Skeletal muscle tissue (tissue), 4 donors: ENCODE data around the gene TTLL11. TPM values are rescaled to one million over a fixed set of nuclear protein-coding genes. Genes with fewer than 3 reads are reported as not detected.

Experiments
- H3K27ac ChIP-seq: one replicate; pipeline ENCODE4 v1.7.0; 2013; ENCODE audit warnings: mild to moderate bottlenecking, low read depth, low read length, inconsistent platforms
- H3K27me3 ChIP-seq, 3 donors: one replicate each; pipeline ENCODE4 v1.7.0; 2013; ENCODE audit warnings: low read length in 3 of 3; ENCODE audit not compliant: control insufficient read depth in 3 of 3, insufficient read depth in 3 of 3
- H3K36me3 ChIP-seq, 3 donors: one replicate each; pipeline ENCODE4 v1.7.0; 2013; ENCODE audit warnings: low read length in 3 of 3; ENCODE audit not compliant: control insufficient read depth in 3 of 3, insufficient read depth in 3 of 3
- H3K4me1 ChIP-seq, 3 donors: one replicate each; pipeline ENCODE4 v1.7.0; 2013; ENCODE audit warnings: low read length in 3 of 3, mild to moderate bottlenecking in 3 of 3; ENCODE audit not compliant: control insufficient read depth in 3 of 3, insufficient read depth in 3 of 3
- H3K4me3 ChIP-seq, 3 donors: one replicate each; pipeline ENCODE4 v1.7.0; 2013; ENCODE audit warnings: low read length in 3 of 3
- H3K9ac ChIP-seq, 3 donors: one replicate each; pipeline ENCODE4 v1.7.0; 2013; ENCODE audit warnings: low read length in 3 of 3, mild to moderate bottlenecking in 3 of 3, moderate library complexity in 2 of 3, low read depth in 1 of 3
- H3K9me3 ChIP-seq, 3 donors: one replicate each; pipeline ENCODE4 v1.7.0; 2013; ENCODE audit warnings: low read length in 3 of 3; ENCODE audit not compliant: control insufficient read depth in 3 of 3
- total RNA-seq: library from RNA; depleted of rRNA; stranded (reverse); fragments of >200 nt; gene quantifications from one replicate; pipeline ENCODE4 v1.2.3, GENCODE V29; 2014
- donor health status: Osteomylitis.

The TTLL11 gene
- total RNA-seq, 1 donor from 2014 or later = 13.0 TPM

DNA sequence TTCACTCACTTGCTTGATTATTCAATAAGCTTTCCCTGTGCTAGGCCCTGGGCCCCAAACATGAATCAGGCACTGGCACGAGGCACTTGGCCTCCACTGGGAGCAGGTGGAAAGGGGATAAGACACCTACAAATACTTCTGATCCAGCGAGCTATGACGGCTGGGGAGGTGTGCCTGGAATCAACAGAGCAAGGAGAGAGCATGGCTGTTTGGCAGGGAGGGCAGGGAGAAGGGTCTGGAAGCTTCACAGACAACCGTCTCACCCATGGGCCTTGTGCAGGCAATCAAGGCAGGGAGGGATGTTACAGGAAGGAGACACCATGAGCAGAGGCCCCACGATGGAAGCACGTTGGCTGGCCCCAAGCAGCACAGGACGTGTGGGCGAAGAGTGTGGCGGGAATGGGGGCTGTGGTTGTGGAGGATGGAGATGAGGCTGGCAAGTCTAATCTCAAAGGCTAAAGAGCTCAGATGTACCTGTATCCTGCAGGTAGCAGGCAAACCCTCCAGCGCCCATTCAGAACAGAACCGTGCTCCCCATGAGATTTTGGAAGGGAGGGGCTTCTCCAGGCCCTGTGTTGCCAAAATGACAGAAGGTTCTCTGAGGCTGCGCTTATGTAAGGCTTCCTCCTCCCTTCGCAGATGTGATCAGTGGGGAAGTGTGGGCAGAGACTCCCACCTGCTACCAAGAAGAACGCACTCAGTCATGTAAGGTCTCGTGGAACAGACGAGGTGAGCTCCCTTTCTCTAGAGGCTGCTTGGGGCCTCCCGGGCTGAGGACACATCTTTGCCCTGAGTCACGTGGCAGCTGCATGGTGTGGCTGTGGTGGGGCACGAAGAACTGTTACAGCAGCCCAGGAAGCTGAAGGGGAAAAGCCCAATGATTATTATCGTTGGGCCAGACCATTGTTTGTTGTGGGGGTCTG, 252.0 kb downstream of the TTLL11 start:
- no peak overlapping the region for H3K9ac ChIP-seq
- no peak overlapping the region for H3K27ac ChIP-seq
- H3K4me1 ChIP-seq = peaks cover 0 to 3% (median 0%) of the 10 kb centered on the region in 3 donors
- no peak overlapping the region for H3K4me3 ChIP-seq
- H3K27me3 ChIP-seq = no peaks in the 10 kb centered on the region
- H3K36me3 ChIP-seq = peaks cover 0 to 6% (median 5%) of the 10 kb centered on the region in 3 donors
- no peaks in the 10 kb centered on the region for H3K9me3 ChIP-seq

DNA sequence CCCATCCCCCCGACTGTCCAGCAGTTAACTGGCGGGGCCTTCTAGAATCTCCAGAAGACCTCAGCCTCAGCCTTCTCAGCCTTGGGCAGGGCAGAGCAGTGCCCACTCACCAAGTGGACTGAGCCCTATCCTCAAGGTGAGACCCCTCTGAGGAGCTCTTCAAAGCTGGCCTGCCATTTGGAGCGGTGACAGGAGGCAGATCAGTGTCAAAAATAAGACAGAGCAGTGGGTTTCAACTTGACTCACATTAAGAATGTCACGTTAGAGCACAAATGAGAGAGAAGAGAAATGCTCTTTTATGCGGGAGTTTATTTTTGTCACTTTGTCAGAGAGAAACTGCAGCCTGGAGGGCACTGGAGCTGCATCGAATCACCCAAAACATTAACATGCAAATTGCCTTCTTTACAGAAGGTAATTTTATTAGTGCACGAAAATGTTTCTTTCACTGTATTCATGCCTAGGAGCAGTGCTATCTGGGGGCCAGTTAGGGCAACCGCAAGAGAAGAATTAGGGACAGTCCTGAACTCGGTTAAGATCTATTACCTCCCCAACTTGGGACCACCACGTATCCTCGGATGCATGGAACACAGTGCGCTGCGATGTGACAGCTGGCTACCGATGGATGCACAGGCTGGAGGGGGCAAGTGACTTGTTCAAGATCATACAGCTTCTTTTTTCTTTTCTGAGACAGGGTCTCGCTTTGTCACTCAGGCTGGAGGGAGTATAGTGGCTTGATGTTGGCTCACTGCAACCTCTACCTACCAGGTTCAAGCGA, 253.2 kb downstream of the TTLL11 start:
- Histone ChIP-seq H3K9me3 (no peaks in the 10 kb centered on the region), H3K27me3 (no peaks in the 10 kb centered on the region), H3K27ac (no peak overlapping the region), H3K4me1 (peaks cover 0 to 3% (median 0%) of the 10 kb centered on the region in 3 donors), H3K36me3 (peaks cover 0 to 6% (median 6%) of the 10 kb centered on the region in 3 donors), H3K9ac (no peak overlapping the region), H3K4me3 (no peak overlapping the region)

DNA sequence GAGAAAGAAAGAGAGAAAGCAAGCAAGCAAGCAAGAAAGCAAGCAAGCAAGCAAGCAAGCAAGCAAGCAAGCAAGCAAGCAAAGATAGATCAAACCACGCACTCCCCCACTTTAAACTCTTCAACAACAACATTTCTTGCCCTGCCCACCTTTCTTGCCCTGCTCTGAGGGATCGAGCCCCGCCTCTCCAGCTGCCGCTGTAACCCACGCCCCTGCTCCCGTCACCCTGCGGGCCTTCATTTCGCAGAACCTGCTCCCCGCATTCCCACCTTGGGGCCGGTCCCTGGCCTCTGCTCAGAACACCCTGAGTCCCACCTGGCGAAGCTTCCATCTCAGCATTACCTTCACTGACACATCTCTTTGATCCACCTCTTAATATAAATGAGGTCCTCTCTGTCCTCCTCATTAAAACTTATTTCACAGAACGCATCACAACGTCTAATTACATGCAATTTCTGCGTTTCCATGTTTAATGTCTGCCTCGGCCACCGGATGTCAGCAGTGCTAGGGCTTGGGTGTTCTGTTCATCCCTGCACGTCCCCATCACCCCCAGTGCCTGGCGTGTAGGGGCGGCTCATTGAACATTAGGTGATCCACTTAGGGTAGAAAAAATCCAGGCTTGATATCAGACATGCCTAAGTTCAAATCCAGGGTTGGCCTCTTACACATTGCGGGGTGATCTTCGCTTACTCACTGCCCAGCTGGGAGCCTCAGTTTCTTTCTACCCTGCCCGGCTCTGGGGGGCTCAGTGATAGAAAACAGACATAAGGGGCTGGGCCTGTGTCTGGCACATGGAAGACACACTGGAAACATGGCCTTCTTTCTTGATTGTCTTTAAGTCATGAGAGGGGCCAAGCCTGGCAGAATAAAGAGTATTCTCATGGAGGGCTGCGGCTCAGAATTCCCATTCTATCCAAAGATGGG, 254.1 kb downstream of the TTLL11 start:
- H3K4me1 ChIP-seq = peaks cover 0 to 3% (median 0%) of the 10 kb centered on the region in 3 donors
- H3K36me3 ChIP-seq = peaks cover 0 to 6% (median 6%) of the 10 kb centered on the region in 3 donors
- no peak overlapping the region for H3K27ac ChIP-seq
- H3K4me3 ChIP-seq = no peak overlapping the region
- no peaks in the 10 kb centered on the region for H3K9me3 ChIP-seq
- no peak overlapping the region for H3K9ac ChIP-seq
- no peaks in the 10 kb centered on the region for H3K27me3 ChIP-seq

DNA sequence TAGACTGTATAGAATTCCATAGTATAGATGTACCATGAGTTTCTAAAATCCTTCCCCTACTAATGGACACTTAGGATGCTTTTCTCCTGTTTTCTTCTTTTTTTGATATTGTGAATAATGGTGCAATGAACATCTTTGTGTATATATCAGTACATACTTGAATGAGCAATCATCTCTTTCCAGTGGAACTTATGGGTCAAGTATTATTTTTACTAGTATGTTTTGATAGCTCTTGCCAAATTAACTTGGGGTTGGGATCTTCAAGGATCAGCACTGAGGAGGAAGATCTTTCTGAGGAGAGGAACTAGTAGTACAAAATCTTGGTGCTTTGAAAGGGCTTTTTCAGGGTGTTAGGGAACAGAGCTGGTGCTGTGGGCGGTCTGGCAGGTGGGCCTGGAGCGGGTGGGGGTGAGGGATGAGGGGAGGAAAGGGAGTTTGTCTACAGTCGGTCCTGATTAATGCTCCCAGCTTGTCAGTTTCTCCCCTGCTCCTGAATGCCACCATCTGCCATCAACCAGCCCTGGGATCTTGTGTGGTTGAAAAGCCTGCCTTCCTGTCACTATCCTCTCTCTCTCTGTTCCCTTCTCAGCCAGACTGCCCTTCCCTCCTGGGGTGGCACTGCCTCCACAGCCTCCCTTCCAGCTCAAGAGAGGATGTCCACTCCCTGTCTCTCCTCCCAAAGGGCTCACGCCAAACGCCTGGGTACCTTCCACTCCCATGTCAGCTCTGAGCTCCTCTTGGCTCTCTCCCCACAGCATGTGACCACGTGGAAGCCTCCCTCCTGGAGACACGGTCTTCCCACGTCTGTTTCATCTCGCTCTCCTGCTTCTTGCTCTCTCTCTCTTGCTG, 255.8 kb downstream of the TTLL11 start:
- Histone ChIP-seq H3K27me3 (no peaks in the 10 kb centered on the region), H3K9ac (peak overlapping the region in 1 of 3 donors; percentile 8), H3K36me3 (peaks cover 0 to 6% (median 6%) of the 10 kb centered on the region in 3 donors), H3K4me3 (no peak overlapping the region), H3K9me3 (no peaks in the 10 kb centered on the region), H3K27ac (no peak overlapping the region), H3K4me1 (no peaks in the 10 kb centered on the region)

DNA sequence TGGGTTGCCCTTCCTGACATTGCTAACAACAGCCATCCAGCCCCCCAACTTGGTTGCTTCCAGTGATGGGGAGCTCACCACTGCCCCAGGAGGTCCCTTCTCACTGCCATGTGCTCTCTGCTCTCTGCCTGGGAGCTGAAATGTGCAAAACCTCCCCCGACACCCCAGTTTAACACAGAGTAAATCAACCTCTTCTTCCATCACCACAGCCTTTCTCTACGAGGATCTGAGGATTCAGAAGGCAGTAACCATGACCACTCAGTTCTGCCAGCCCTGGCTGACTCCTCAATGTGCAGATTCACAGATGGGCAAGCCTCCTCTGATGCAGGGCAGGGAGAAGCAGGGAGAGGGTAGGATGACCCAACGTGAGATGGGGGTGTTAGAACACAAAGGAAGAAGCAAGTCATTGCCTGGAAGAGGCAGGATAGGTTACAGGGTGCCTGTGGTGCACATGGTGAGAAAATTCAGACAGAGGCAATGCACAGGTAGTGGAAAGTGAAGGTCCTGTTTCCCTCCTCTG, 256.7 kb downstream of the TTLL11 start:
- H3K36me3 ChIP-seq = peaks cover 0 to 6% (median 6%) of the 10 kb centered on the region in 3 donors
- no peaks in the 10 kb centered on the region for H3K9me3 ChIP-seq
- H3K27me3 ChIP-seq = no peaks in the 10 kb centered on the region
- H3K4me1 ChIP-seq = no peaks in the 10 kb centered on the region
- no peak overlapping the region for H3K27ac ChIP-seq
- no peak overlapping the region for H3K4me3 ChIP-seq
- H3K9ac ChIP-seq = no peak overlapping the region

DNA sequence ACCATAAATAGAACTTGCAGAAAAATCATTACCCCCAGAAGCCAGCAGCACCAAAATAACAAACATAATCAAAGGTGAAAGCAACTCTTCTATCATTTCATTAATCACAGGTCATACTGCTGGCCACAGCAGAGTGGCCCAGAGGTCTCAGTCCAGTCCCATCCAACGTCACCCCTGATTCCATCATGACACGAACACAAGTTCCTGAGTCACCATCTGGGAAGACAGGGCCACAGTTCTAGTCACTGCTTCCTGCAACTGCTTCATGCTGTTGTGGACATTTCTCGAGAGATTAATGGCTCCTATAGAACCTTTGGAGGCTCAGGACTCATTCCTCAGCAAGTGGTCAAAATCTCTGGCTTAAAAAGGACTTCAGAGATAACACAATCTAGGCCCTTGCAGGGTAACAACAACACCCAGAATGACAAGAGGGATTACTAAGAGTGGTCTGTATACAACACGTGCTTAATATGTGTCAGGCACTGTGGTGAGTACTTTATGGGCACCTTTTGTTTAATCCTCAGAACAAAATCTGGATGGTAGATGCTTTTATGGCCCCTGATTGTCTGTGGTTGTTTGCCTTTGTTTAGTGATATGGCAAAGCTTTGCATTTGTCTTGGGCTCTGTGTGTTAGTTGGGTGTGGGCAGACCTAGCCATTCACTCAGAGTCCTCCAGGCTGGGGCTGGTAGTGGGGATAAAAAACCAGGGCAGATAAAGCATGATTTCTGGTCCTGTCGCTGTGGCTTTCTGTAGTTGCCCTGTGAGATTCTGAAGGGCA, 257.3 kb downstream of the TTLL11 start:
- H3K27me3 ChIP-seq = no peaks in the 10 kb centered on the region
- H3K4me1 ChIP-seq = no peaks in the 10 kb centered on the region
- H3K4me3 ChIP-seq = no peak overlapping the region

DNA sequence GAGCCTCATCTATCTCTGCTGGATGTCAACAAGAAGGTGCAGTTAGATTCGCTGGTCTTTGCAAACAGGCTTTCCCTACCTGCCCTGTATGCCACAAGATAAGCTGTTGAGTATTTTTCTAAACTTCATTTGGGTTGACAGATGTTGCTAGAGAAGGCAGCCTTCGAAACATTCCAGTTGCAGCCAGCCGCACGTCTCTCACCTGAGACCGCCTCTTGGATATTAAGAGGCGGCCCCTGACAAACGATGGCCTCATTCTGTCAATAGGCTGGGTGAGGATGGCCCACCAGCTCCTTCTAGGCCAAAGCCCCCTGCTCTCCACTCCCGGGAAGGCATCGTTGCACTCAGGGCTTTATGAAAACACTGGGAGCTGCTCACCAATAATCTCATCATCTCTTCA, 260.0 kb downstream of the TTLL11 start:
- Histone ChIP-seq H3K4me1 (no peaks in the 10 kb centered on the region), H3K36me3 (peaks cover 0 to 3% (median 0%) of the 10 kb centered on the region in 3 donors), H3K4me3 (no peak overlapping the region), H3K9me3 (no peaks in the 10 kb centered on the region), H3K27ac (no peak overlapping the region), H3K9ac (no peak overlapping the region), H3K27me3 (no peaks in the 10 kb centered on the region)

More for the DNA sequence above, 257.3 kb downstream of the TTLL11 start:
- Histone ChIP-seq H3K36me3 (peaks cover 0 to 4% (median 0%) of the 10 kb centered on the region in 3 donors), H3K27ac (no peak overlapping the region), H3K9ac (no peak overlapping the region), H3K9me3 (no peaks in the 10 kb centered on the region)

DNA sequence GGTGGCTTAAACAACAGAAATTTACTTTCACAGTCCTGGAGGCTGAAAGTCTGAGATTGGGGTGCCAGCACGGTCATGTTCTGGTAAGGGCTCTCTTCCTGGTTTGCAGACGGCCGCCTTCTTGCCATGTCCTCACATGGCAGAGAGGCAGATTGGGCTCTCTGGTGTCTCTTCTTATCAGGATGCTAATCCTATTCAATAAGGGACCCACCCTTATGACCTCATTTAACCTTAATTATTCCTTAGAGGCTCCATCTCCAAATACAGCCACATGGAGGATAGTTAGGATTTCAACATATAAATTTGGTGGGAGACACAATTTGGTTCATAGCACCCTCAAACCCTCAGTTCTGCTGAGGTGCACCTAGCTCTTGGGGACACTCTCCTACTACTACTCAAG, 261.2 kb downstream of the TTLL11 start:
- no peaks in the 10 kb centered on the region for H3K27me3 ChIP-seq
- no peaks in the 10 kb centered on the region for H3K9me3 ChIP-seq
- peaks cover 0 to 2% (median 0%) of the 10 kb centered on the region in 3 donors for H3K36me3 ChIP-seq
- H3K4me1 ChIP-seq = no peaks in the 10 kb centered on the region
- no peak overlapping the region for H3K9ac ChIP-seq
- no peak overlapping the region for H3K4me3 ChIP-seq
- H3K27ac ChIP-seq = no peak overlapping the region
